Subcutaneous adipose tissue (tissue), 4 donors: ENCODE measurements around the gene KDM6B. TPM values are rescaled to one million over a fixed set of nuclear protein-coding genes. Genes with fewer than 3 reads are reported as not detected.

ENCODE experiments used
- total RNA-seq, 4 donors: library from RNA; depleted of rRNA; stranded (reverse); fragments of >200 nt; gene quantifications; one replicate each; pipeline ENCODE4 v1.1.0, GENCODE V29; 2016
- TF ChIP-seq, protein P1 (sequence below): fragments of 450-650 bp; IDR thresholded peaks from one replicate; pipeline ENCODE4 v1.5.1; 2016; ENCODE audit warnings: low read depth, mild to moderate bottlenecking, control low read depth, antibody characterized with exemption, moderate library complexity

Gene KDM6B
- total RNA-seq, 4 donors from 2014 or later = 5.6 to 10.4 (median 6.6) TPM

DNA sequence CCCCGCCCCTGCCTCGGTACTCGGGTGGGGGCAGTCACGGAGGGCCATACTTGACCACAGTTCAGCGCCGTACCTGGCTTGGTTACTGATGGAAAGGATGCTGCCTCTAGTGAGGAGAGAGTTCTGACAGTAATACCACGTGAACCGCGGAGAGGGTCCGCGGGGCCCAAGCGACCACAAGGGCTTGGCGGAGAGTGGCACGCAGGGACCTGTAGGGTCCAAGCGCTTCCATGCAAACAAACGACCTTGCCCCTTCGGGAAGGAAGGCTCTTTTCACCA is 9.2 kb downstream of the KDM6B start:
- TF ChIP-seq, protein P1, sequence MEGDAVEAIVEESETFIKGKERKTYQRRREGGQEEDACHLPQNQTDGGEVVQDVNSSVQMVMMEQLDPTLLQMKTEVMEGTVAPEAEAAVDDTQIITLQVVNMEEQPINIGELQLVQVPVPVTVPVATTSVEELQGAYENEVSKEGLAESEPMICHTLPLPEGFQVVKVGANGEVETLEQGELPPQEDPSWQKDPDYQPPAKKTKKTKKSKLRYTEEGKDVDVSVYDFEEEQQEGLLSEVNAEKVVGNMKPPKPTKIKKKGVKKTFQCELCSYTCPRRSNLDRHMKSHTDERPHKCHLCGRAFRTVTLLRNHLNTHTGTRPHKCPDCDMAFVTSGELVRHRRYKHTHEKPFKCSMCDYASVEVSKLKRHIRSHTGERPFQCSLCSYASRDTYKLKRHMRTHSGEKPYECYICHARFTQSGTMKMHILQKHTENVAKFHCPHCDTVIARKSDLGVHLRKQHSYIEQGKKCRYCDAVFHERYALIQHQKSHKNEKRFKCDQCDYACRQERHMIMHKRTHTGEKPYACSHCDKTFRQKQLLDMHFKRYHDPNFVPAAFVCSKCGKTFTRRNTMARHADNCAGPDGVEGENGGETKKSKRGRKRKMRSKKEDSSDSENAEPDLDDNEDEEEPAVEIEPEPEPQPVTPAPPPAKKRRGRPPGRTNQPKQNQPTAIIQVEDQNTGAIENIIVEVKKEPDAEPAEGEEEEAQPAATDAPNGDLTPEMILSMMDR = no peak

DNA sequence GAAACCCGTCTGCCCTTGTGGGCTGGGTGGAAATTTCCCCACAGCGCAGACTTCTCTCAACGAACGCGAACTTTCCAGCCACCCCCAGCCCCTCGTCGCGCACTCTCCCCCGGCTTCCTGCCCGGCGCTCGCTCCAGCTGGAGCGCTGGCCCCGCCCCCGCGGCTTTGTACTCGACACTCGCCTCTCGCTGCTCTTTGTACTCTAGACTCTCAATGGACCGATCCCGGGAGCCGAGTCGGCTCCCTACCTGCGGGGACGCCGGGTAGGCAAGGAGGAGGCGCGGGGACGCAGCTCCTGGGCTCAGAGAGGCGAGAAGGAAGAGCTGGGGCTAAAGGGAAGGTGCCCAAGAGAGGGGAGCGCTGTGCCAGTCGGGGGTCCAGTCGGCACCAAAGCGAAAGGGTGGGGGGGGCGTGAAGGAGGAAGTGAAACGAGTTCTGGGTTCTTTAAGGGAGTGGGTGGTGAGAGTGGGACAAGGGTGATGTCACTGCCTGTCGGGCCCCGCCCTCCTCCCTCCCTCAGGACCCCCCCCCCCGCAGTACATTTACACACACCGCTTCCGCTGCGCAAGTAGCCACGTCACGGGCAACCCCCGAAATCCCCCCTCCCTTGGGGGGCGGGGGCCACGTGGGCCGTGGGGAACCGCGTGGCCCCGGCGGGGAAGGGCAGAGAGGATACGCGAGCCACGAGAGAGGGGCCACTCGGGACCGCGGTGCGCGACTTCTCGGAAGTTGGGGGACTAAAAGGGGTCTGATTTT is 9.7 kb downstream of the KDM6B start:
- TF ChIP-seq, protein P1 = no peak

DNA sequence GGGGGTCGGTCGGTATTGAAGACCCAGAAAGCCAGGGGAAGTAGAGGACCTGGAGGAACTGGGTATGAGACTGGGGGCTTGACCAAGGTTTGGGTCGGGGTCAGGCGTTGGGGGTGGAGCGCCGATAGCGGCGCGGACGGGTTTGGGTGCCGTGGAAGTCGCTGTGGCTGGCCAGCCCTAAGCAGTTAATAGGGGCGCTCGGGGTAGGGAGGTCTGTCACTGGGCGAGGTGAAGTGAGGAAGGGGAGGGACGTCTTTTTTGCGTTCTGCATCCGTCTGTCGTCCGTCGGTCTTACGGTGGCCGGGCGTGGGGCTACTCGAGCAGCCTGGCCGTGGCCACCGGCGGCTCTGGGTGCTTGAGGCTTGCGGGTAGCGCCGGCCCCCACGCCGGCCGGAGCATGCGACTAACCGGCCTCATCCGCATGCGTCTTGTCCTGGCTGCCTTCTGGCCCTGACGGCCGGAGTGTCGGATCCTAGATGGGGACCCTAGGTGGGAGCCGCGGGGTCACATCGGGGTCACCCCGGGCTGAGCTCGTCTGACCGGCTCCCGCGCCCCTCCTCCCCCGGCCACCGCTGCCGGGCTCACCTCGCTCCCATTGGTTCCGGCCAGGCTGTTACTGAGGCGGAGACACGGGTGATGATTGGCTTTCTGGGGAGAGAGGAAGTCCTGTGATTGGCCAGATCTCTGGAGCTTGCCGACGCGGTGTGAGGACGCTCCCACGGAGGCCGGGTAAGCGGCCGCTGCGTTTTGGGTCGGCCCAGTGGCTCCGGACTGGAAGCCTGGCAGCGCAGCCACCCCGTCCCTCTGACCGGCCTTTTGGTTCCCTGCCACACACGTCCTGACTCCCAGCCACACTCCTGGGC is 10.5 kb downstream of the KDM6B start:
- TF ChIP-seq, protein P1 = no peak

DNA sequence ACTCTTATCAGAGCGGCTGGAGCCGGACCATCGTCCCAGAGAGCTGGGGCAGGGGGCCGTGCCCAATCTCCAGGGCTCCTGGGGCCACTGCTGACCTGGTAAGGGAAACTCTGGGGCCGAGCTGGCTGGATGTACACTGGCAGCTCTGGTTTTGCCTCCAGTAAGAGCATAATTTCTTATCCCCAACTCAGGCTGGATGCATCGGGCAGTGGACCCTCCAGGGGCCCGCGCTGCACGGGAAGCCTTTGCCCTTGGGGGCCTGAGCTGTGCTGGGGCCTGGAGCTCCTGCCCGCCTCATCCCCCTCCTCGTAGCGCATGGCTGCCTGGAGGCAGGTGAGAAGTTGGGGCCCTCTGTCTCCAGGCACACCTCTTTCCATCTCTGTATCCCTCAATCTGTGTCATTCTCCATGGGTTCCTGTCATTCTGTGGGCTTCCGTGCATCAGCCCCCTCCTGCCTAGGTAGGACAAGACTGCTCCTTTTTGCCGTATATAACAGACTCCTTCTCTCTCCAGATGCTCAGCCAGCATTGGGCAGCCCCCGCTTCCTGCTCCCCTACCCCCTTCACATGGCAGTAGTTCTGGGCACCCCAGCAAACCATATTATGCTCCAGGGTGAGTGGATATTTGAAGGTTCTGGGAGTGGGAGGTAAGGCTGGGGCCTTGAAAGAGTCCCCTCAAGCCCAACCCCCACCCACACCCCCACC is 11.5 kb downstream of the KDM6B start:
- TF ChIP-seq, protein P1 = no peak

DNA sequence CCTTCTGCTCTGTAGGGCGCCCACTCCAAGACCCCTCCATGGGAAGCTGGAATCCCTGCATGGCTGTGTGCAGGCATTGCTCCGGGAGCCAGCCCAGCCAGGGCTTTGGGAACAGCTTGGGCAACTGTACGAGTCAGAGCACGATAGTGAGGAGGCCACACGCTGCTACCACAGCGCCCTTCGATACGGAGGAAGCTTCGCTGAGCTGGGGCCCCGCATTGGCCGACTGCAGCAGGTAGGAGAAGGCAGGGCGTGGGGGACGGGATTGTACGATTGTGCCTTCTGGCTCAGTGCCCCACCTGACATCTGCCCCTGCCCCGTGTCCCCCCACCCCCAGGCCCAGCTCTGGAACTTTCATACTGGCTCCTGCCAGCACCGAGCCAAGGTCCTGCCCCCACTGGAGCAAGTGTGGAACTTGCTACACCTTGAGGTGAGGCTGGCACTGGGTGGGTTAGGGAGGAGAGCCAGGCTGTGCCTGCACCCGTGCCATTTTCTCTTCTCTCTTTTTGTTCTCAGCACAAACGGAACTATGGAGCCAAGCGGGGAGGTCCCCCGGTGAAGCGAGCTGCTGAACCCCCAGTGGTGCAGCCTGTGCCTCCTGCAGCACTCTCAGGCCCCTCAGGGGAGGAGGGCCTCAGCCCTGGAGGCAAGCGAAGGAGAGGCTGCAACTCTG is 12.2 kb downstream of the KDM6B start:
- TF ChIP-seq, protein P1 = no peak

DNA sequence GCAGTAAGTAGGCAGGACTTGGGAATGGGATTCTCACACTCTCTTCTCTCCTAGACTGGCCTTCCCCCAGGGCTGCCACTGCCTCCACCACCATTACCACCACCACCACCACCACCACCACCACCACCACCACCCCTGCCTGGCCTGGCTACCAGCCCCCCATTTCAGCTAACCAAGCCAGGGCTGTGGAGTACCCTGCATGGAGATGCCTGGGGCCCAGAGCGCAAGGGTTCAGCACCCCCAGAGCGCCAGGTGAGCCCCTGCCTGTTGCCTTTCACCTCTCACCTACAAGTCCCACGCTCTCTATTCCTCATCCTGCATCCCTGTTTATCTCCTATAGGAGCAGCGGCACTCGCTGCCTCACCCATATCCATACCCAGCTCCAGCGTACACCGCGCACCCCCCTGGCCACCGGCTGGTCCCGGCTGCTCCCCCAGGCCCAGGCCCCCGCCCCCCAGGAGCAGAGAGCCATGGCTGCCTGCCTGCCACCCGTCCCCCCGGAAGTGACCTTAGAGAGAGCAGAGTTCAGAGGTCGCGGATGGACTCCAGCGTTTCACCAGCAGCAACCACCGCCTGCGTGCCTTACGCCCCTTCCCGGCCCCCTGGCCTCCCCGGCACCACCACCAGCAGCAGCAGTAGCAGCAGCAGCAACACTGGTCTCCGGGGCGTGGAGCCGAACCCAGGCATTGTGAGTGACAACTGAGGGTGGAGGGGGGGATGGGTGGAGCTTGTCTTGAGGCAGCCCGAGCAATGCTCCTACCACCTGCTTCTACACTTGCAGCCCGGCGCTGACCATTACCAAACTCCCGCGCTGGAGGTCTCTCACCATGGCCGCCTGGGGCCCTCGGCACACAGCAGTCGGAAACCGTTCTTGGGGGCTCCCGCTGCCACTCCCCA is 13.0 kb downstream of the KDM6B start:
- TF ChIP-seq, protein P1 = no peak
